Natural killer cell (primary cell): ENCODE results near the gene PIK3R5. TPM values are rescaled to one million over a fixed set of nuclear protein-coding genes. Genes with fewer than 3 reads are reported as not detected.

Experiments
- ATAC-seq, 3 donors: fragments of 150-1000 bp in 2 of 3; fragments of 200-7000 bp in 1 of 3; cut with Tn5 transposase; 1 replicate in 1 of 3; 2 replicates in 2 of 3; pipeline ENCODE4 v1.10.0; 2021; ENCODE audit warnings: mild to moderate bottlenecking in 2 of 3, moderate library complexity in 2 of 3
- DNase-seq, 2 donors: peaks; one replicate each; pipeline versions ENCODE4 v3.0.0 to v3.0.0-alpha.2; 2013 to 2021; ENCODE audit warnings: mixed read lengths in 1 of 2
- H3K27ac ChIP-seq: one replicate; pipeline ENCODE4 v1.5.1; 2013; ENCODE audit warnings: mild to moderate bottlenecking, low read length
- H3K27me3 ChIP-seq: one replicate; pipeline ENCODE4 v1.6.1; 2013; ENCODE audit warnings: low read length; ENCODE audit not compliant: control insufficient read depth, insufficient read depth
- H3K36me3 ChIP-seq: one replicate; pipeline ENCODE4 v1.6.1; 2013; ENCODE audit warnings: low read length; ENCODE audit not compliant: control insufficient read depth, insufficient read depth
- H3K4me1 ChIP-seq: one replicate; pipeline ENCODE4 v1.6.1; 2013; ENCODE audit warnings: low read length; ENCODE audit not compliant: control insufficient read depth, insufficient read depth
- H3K4me3 ChIP-seq: one replicate; pipeline ENCODE4 v1.5.1; 2013; ENCODE audit warnings: low read length
- H3K9me3 ChIP-seq: one replicate; pipeline ENCODE4 v1.6.1; 2013; ENCODE audit warnings: low read length; ENCODE audit not compliant: control insufficient read depth, insufficient read depth
- H3K27ac Mint-ChIP-seq, 2 donors: one replicate each; pipeline ENCODE4 v1.8.0; 2022; ENCODE audit warnings: mild to moderate bottlenecking in 2 of 2, mixed read lengths in 2 of 2, moderate library complexity in 1 of 2
- H3K27me3 Mint-ChIP-seq, 2 donors: one replicate each; pipeline ENCODE4 v1.8.0; 2022; ENCODE audit warnings: low read depth in 2 of 2, mixed read lengths in 2 of 2
- H3K36me3 Mint-ChIP-seq: one replicate; pipeline ENCODE4 v1.8.0; 2022; ENCODE audit warnings: mixed read lengths
- H3K4me1 Mint-ChIP-seq, 2 donors: one replicate each; pipeline ENCODE4 v1.8.0; 2022; ENCODE audit warnings: mixed read lengths in 2 of 2
- H3K4me3 Mint-ChIP-seq: one replicate; pipeline ENCODE4 v1.8.0; 2022; ENCODE audit warnings: mild to moderate bottlenecking, moderate library complexity, mixed read lengths
- H3K9me3 Mint-ChIP-seq, 2 donors: one replicate each; pipeline ENCODE4 v1.8.0; 2022; ENCODE audit warnings: mixed read lengths in 2 of 2
- CTCF ChIP-seq: fragments of 200-600 bp; IDR thresholded peaks from one replicate; pipeline ENCODE4 v1.8.0; 2022; ENCODE audit warnings: antibody characterized with exemption
- WGBS: methylation state at CpG from one replicate; pipeline ENCODE4 v1.1.7; 2013; ENCODE audit warnings: missing lambda C conversion rate; ENCODE audit not compliant: insufficient coverage; 5-methylcytosine and 5-hydroxymethylcytosine counted together
- intact Hi-C: fragments of 100-400 bp; cut with micrococcal nuclease; formaldehyde crosslinking; loops from one replicate; pipeline ENCODE4 v1.14.2; 2022
- total RNA-seq, 4 donors: library from RNA; stranded (reverse); fragments of 120-200 nt in 1 of 4; gene quantifications; one replicate each; pipeline versions ENCODE4 v1.2.3 to v1.2.4, GENCODE V29; 2013 to 2022

The PIK3R5 gene
- total RNA-seq, 3 donors from 2014 or later (not counting 1 experiment from before 2014, with no cell fraction given), result 254 to 364 (median 348) TPM

GRCh38 chr17:8894673-8895578 is 70.6 kb downstream of the PIK3R5 start:
- H3K27me3 Mint-ChIP-seq, result no peaks in the 10 kb centered on the region
- H3K4me1 Mint-ChIP-seq, result peaks cover 56 to 63% of the 10 kb centered on the region in 2 donors
- DNase-seq (peak in 1 of 2 donors; percentile 81), ATAC-seq (peak; percentile 35 to 57 (median 56))
- peak overlapping the region; percentile 80 to 94 for H3K27ac Mint-ChIP-seq
- Histone ChIP-seq H3K4me1 (peaks cover 51% of the 10 kb centered on the region), H3K4me3 (no peak overlapping the region), H3K36me3 (peaks cover 79% of the 10 kb centered on the region), H3K9me3 (no peaks in the 10 kb centered on the region), H3K27ac (no peak overlapping the region), H3K27me3 (no peaks in the 10 kb centered on the region)
- 69% methylated on average over 21 of the region's 24 CpGs for WGBS
- H3K4me3 Mint-ChIP-seq, result no peak overlapping the region
- intact Hi-C loops, result loop anchor here (5.0 kb wide), 1 partner anchor 52 kb away; no protein-coding TSS in a partner anchor
- peaks cover 19% of the 10 kb centered on the region for H3K36me3 Mint-ChIP-seq
- TF ChIP-seq CTCF, result peak; percentile 67
- H3K9me3 Mint-ChIP-seq, result no peaks in the 10 kb centered on the region

- 95% methylated on average over 17 of the region's 17 CpGs for WGBS
- no peaks in the 10 kb centered on the region for H3K9me3 Mint-ChIP-seq
- no peak for DNase-seq
- Histone ChIP-seq H3K9me3 (no peaks in the 10 kb centered on the region), H3K4me3 (no peak overlapping the region), H3K36me3 (peaks cover 84% of the 10 kb centered on the region), H3K27ac (no peak overlapping the region), H3K27me3 (no peaks in the 10 kb centered on the region), H3K4me1 (peaks cover 44% of the 10 kb centered on the region)
- no peaks in the 10 kb centered on the region for H3K27me3 Mint-ChIP-seq
- H3K36me3 Mint-ChIP-seq, result peaks cover 19% of the 10 kb centered on the region
- H3K4me1 Mint-ChIP-seq, result peaks cover 53 to 57% of the 10 kb centered on the region in 2 donors
- ATAC-seq, result no peak
- no peak for TF ChIP-seq CTCF
- no peak overlapping the region for H3K4me3 Mint-ChIP-seq
- no peak overlapping the region for H3K27ac Mint-ChIP-seq
- intact Hi-C loops, result no loop called here
Measured at GRCh38 chr17:8894202-8894671, 71.3 kb downstream of the PIK3R5 start.

- Histone ChIP-seq H3K9me3 (no peaks in the 10 kb centered on the region), H3K27ac (no peak overlapping the region), H3K36me3 (peaks cover 89% of the 10 kb centered on the region), H3K4me3 (no peak overlapping the region), H3K27me3 (no peaks in the 10 kb centered on the region), H3K4me1 (peaks cover 39% of the 10 kb centered on the region)
- ATAC-seq (no peak), DNase-seq (no peak)
- no peaks in the 10 kb centered on the region for H3K9me3 Mint-ChIP-seq
- H3K27ac Mint-ChIP-seq, result peak overlapping the region; percentile 65 to 84
- H3K27me3 Mint-ChIP-seq, result no peaks in the 10 kb centered on the region
- 94% methylated on average over 15 of the region's 15 CpGs for WGBS
- no peak overlapping the region for H3K4me3 Mint-ChIP-seq
- peaks cover 19% of the 10 kb centered on the region for H3K36me3 Mint-ChIP-seq
- intact Hi-C loops, result no loop called here
- peaks cover 47 to 51% of the 10 kb centered on the region in 2 donors for H3K4me1 Mint-ChIP-seq
- TF ChIP-seq CTCF, result no peak
Measured at GRCh38 chr17:8893621-8894201, 71.8 kb downstream of the PIK3R5 start.
